GM19395 (cell line): ENCODE data around the gene POLR3K.
A peak's percentile ranks its signal among the peaks of the same experiment; 100 is the strongest.

Source experiments
- ATAC-seq: cut with Tn5 transposase; IDR thresholded peaks from one replicate; pipeline ENCODE4 v1.9.1; 2021; ENCODE audit warnings: mild to moderate bottlenecking, moderate library complexity; ENCODE audit not compliant: unreplicated experiment

Gene POLR3K

DNA sequence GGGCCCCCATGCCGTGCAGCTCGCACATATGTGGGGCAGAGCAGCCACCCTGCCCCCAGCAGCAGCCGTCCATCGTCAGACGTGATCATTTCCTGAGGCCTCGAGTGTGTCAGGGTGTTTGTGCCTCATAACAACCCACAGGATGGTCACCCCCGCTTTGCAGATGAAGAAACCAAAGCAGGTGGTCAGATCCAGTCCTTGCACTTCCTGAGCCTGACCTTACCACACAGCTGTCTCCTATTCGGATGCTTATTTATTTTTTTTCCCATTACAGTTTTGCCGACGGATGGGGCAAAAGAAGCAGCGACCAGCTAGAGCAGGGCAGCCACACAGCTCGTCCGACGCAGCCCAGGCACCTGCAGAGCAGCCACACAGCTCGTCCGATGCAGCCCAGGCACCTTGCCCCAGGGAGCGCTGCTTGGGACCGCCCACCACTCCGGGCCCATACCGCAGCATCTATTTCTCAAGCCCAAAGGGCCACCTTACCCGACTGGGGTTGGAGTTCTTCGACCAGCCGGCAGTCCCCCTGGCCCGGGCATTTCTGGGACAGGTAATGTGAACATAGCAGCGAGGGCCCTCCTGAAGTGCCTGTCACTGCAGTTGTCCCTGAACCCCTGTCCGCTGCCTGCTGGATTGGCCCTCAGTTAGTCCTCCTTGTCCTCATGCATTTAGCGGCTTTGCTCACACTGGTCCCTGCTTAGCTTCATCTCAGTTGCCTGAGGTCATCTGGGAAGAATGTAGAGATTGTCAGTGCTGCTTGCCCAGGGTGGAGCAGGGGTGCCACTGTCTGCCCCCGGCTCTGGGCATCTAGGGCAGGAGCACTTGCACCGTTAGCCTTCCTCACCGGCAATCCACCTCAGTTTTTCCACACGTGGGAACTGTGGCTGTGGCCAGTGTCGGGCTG, 26.0 kb upstream of the POLR3K start:
- ATAC-seq, result no peak

DNA sequence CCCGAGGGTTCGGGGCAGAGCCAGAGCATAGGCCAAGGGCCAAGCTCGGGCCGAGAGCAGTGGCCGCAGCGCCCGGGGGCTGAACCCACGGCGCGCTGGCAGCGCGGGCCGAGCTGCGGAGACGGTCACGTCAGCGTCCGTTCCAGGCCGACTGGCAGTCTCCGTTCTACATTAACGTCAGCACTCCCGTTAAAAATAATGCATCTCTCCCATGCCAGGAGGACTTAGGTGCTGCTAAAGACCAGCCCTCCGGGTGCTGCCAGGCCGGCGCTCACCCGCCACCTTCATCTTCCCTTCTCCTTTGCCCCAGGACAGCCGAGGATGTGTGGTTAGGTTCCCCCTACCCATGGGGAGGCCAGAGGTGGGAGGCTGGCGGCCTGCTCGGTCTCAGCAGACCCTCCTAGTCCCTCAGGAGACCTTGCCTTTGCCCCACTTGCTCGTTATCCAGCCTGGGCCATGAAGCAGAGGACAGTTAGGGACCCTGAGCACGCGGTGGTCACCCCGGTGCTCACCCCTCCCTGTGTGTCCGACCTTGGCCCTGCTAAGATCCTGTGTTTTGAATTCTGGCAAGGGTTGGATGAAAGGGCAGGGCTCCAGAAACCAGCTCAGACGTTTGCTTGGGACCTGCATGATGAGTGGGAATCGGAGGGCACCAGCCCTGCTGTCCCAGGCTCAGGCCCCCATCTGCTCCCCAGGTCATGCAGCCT, 25.2 kb upstream of the POLR3K start:
- no peak for ATAC-seq

DNA sequence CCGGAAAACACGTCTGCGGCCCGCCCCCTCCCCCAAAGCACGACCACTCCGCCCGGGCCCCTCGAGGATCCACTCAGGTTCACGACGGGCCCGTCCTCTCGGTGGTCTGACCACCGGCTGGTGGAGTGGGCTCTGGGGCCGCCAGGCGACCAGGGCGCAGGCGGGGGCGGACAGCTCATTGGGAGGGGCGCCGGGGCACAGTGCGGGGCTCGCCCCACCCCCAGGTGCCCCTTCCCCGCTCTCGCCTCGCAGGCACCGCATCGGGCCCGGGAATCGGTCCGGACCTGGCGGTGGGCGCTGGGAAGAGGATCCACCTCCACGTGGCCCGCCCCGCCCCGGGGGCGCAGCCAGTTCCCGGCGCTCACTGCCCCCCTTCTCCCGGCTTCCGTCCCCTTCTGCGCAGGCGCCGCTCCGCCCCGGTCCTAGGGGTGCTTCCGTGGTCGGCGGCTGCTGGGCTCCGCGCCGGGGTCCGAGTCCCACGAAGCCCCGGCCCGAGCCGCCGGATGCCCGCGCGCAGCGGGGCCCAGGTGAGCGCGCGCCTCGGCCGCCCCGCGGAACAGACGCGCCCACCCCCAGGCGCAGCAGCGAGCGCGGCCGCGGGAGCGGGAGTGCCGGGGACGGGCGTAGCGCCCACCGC, 24.5 kb upstream of the POLR3K start, which contains the start of gene MPG:
Gene MPG (plus strand): TSS at position 419 of the 637 bp plus-strand sequence. CDS start 85 bp downstream, at position 504.
- peak; percentile 59 for ATAC-seq

GRCh38 chr16:77273-77806, 23.9 kb upstream of the POLR3K start:
- peak; percentile 41 for ATAC-seq

- no peak for ATAC-seq
Observed at GRCh38 chr16:76535-77272, 23.3 kb upstream of the POLR3K start.

DNA sequence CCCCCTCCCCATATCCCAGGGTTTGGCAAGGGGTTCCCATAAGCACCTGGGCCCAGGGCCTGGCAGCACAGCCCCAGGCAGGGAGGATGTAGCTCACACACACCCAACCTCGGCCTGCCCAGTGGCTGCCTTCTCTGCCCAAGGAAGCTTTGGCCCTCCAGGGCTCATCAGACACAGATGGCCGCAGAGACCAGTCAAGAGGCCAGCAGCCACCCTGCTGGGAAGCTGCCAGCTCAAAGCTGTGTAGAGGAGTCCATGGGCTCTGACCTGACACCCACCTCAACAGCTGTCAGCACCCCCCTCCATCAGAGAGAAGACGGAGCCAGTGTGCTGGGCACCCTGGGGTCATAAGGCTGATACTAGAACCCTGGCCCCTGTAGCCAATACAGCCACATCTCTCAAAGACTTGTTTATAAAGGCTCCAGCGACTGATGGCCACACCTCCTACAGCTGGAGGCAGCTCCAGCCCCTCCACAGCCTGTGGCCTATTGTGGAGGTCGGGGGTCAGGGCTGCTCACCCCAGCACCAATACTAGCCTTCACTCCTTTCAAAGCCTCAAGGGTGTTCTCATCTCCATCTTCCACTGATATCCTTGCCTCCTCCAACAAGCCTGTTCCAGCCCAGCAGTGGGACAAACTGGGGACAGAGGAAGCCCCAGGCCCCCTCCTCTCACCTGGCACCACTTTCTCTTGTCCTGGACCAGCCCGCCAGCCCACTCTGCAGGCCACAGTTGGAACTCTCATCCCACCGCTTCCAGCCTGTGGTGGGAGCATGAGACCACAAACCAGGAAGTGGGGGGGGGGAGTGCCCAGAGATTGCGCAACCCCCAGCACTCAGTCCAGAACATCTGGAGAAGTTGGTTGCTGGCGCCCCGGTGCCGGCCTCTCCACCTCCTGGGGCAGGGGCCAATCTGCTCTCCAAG, 22.4 kb upstream of the POLR3K start:
- no peak for ATAC-seq

DNA sequence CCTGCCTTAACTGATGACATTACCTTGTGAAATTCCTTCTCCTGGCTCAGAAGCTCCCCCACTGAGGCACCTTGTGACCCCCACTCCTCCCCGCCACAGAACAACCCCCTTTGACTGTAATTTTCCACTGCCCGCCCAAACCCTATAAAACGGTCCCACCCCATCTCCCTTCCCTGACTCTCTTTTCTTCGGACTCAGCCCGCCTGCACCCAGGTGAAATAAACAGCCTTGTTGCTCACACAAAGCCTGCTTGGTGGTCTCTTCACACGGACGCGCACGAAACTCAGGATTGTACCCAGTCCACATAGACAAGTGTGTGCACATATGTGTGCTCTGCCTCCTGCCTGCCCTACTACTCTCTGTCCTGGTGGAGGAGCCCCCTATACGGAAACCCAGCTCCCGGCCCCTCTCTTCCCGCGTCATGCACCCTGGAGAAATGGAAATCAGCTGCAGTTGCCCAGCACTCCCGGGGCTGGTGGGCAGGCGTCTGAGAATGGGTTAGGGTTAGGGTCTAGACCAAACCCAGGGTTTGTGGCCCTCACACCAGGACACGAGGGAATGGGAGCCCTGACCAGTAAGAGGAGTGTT, 21.4 kb upstream of the POLR3K start:
- ATAC-seq, result no peak

DNA sequence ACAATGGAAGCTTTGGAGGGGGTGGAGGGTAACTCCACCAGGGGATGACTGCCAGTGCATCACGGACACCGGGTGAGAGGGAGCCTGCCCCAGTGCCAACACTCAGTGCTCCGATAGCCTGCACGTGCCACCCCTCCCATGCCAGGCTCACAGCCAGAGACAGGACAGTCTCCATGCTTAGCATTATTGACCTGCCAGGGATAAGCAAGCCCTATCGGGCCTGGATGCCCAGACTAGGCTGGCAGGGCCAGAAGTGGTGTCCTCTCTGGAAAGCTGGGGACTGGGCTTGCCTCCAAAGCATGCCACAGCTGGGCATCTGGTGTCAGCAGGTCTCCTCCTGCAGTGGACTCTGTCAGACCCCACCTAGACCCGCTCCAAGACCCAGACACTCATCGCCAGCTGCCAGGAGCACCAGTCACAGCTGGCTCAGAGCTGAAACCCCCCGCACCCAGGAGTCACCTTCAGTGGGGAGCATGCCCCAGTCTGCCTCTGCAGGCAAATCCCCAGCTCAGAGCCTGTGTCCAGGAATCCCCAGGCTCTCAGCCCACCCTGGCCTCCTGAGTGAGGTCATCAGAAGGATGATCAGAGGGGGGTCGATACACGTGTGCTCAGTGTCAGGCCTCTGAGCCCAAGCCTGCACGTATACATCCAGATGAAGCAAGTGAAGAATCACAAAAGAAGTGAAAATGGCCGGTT, 20.8 kb upstream of the POLR3K start:
- ATAC-seq, result no peak

DNA sequence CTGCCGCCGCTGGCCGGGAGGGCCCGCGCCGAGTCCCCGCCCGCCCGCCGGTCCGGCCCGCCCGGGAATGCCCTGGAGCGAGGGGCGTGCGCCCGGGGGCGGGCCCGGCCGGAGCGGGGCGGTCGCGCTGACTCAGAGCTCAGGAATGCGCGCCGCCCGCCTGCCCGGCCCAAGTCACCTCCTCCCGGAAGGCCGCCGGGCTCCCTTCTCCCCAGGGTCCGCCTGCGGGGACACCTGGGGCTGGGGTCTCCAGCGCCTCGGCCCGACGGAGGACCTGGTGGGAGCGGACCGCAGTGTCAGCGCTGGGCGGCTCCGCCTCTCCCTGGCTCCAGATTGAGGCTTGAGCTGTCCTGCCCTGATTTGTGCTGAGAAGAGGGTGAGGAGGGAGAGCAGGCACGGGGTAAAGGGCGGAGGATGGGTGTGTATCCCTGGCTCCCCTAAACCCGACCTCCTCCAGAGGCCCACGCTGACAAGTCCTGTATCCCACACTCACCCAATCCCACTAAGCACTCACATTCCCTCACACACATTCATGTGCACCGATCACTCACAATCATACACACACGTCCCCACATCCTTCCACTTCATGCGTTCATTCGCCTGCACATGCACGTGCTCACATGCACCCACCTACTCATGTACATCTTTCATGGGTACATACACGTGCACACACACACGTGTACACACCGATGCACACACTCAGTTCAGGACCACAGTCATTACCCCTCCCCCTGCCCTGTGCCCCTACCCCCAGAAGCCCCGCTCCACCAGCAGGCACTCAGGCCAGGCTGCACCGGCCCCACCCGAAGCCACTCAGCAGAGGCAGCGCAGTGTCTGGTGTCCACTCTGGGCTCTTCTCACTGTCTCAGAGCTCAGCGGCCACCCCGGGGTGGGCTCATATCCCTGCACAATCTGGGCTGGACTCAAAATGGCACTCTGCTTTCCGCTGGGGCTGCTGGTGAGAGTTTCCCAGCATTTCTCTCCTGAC, 19.4 kb upstream of the POLR3K start, which contains the start of gene RHBDF1:
Gene RHBDF1 (minus strand): TSS at position 71 of the 988 bp plus-strand sequence. CDS start 7,616 bp downstream, outside the sequence.
- no peak for ATAC-seq

DNA sequence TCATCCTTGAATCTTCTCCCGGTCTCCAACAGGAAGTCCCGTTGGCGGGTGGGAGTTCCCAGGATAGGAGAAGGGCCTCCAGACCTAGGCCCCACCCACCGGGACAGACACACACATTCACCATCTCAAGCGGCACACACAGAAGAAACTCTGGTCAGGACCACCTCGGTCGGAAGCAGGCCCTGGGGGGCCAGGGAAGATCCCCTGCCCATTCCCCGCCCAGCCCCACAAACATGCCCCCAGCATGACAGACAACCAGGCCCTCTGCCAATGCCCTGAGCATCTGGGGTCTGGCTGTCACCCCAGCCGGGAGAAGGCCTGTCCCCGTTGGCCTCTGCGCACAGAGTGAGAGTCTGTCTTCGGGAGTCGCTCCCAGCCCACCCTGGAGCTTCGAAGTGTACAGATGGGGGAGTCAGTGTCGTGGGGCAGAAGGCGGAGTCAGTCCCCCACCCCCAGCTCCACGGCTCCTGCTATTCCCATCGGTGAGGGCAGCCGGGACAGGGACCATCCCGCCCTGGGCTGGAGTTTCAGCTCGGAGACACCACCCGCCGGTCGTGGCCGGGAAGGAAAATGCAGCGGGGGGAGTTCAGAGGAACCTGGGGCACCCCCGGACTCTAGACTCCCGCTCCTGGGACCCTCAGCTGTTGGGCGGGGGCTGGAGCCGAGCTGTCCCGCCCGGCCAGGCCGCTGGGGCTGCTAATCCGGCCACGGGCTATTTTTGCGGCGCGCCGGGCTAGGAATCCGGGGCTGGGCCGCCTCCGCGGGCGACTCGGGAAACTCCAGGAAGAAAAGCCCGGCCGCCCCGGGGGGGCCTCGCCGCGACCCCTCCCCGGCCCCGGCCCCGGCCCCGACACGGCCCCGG, 18.4 kb upstream of the POLR3K start:
- ATAC-seq, result no peak

DNA sequence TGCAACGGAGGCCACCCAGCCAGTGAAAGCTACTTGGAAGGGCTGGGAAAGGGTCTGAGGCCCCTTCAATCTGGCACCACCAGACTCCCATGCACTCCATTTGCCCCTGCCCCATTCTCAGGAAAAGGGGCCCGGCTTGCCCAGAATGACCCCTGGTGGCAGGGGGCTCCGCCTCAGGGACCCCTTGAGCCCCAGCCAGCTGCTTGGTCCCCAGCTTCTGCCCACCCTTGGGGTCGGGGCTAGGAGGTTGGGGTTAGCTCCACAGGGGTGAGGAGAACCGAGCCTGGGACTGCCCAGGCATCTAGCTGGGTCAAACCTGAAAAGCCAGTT, 17.8 kb upstream of the POLR3K start:
- ATAC-seq, result no peak

GRCh38 chr16:69181-69580, 15.8 kb upstream of the POLR3K start:
- ATAC-seq, result no peak

DNA sequence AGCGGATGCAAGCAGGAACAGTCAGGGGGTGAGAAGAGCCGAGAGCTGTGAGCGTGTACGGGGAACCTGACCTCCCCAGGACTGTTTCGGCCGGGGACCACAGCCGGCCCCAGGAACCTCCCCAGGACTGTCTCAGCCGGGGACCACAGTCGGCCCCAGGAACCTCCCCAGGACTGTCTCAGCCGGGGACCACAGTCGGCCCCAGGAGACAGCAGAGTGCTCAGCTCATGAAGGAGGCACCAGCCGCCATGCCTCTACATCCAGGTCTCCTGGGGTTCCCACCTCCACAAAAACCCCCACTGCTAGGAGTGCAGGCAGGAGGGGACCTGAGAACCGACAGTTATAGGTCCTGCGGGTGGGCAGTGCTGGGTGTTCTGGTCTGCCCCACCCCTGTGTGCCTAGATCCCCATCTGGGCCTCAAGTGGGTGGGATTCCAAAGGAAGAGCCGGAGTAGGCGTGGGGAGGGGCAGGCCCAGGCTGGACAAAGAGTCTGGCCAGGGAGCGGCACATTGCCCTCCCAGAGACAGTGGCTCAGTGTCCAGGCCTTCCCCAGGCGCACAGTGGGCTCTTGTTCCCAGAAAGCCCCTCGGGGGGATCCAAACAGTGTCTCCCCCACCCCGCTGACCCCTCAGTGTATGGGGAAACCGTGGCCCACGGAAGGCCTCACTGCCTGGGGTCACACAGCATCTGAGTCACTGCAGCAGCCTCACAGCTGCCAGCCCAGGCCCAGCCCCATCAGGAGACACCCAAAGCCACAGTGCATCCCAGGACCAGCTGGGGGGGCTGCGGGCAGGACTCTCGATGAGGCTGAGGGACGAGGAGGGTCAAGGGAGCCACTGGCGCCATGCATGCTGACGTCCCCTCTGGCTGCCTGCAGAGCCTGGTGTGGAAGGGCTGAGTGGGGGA, 14.7 kb upstream of the POLR3K start:
- ATAC-seq, result no peak

- no peak for ATAC-seq
Observed at GRCh38 chr16:67183-67791, 13.9 kb upstream of the POLR3K start.
